ENCODE results near the gene LARGE2.

DNA sequence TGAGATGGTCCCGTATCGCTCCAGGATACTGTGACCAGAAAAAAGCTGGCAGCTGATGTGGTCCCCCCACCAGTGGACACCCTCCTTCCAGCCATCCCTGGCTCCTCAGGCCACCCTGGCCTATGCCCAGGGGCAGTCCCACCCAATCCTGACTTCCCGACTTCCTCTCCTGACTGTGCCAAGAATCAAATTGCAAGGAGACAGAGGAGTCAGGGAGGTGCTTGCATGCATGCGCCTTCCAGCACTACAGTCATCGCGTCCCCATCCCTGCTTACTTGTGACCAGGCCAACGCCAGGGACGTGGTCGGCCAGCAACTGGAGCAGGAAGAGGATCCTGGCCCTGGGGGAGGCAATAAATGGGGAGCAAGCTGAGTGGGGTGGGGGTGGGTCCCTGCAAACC is 11.8 kb upstream of the LARGE2 start:
- TF ChIP-seq, protein P1, sequence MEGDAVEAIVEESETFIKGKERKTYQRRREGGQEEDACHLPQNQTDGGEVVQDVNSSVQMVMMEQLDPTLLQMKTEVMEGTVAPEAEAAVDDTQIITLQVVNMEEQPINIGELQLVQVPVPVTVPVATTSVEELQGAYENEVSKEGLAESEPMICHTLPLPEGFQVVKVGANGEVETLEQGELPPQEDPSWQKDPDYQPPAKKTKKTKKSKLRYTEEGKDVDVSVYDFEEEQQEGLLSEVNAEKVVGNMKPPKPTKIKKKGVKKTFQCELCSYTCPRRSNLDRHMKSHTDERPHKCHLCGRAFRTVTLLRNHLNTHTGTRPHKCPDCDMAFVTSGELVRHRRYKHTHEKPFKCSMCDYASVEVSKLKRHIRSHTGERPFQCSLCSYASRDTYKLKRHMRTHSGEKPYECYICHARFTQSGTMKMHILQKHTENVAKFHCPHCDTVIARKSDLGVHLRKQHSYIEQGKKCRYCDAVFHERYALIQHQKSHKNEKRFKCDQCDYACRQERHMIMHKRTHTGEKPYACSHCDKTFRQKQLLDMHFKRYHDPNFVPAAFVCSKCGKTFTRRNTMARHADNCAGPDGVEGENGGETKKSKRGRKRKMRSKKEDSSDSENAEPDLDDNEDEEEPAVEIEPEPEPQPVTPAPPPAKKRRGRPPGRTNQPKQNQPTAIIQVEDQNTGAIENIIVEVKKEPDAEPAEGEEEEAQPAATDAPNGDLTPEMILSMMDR (optimal IDR thresholded peaks at IDR 0.05 in 1 of 3, IDR thresholded peaks at IDR 0.05 in 1 of 3, conservative IDR thresholded peaks at IDR 0.05 in 1 of 3; ENCODE audit: extremely low read depth in 1 of 3, insufficient read depth in 2 of 3, low read length in 3 of 3) = no peak
- no peak for TF ChIP-seq EZH2 (IDR thresholded peaks at IDR 0.05; ENCODE audit: low read length)

Data from keratinocyte (primary cell).